GM13977 (cell line): ENCODE results near the gene NUB1.

ENCODE experiments used
- DNase-seq: peaks from one replicate; pipeline ENCODE4 v3.0.0; 2012; ENCODE audit warnings: low spot score
- in situ Hi-C: fragments of 300-500 bp; cut with MboI; formaldehyde crosslinking; loops from one replicate; pipeline ENCODE4 v1.12.0; 2022; ENCODE audit warnings: low sequenced_read_pairs, low pct_unique_long_range_greater_than_20kb, mixed read lengths, inconsistent platforms; ENCODE audit not compliant: unreplicated experiment
- TF ChIP-seq, protein P1 (sequence below): IDR thresholded peaks from 2 replicates; pipeline ENCODE4 v1.5.1; 2012; ENCODE audit warnings: mild to moderate bottlenecking, control low read depth; ENCODE audit not compliant: insufficient read depth; ENCODE audit errors: extremely low read depth, missing control alignments

Gene NUB1

DNA sequence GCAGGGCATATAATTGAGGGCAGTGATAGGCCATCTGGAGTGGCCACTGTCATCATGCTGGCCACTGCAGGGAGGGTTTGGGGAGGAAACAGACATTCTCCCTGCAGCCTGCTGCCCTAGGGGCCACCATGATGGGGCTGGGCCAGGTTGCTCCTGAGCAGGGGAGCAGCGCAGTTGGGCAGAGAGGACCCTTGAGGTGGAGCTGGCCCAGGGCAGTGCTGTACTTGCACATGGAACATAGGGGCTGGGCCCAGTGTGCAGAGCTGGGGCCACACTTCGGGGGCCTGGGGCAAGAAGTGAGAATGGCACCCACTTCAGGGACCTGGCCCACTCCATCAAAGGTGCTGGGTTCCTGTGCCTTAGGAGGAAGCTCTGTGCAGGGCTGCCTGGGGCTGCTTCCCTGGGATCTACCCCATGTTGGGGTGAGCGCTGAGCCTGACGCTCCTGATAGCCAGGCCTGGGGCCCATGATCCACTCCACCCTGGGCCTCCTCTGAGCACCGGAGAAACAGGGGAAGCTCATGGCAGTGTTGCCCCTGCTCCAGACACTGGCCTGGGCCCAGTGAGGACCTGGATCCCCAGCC, 21.3 kb upstream of the NUB1 start:
- in situ Hi-C loops: no loop called here
- no peak for DNase-seq
- TF ChIP-seq, protein P1, sequence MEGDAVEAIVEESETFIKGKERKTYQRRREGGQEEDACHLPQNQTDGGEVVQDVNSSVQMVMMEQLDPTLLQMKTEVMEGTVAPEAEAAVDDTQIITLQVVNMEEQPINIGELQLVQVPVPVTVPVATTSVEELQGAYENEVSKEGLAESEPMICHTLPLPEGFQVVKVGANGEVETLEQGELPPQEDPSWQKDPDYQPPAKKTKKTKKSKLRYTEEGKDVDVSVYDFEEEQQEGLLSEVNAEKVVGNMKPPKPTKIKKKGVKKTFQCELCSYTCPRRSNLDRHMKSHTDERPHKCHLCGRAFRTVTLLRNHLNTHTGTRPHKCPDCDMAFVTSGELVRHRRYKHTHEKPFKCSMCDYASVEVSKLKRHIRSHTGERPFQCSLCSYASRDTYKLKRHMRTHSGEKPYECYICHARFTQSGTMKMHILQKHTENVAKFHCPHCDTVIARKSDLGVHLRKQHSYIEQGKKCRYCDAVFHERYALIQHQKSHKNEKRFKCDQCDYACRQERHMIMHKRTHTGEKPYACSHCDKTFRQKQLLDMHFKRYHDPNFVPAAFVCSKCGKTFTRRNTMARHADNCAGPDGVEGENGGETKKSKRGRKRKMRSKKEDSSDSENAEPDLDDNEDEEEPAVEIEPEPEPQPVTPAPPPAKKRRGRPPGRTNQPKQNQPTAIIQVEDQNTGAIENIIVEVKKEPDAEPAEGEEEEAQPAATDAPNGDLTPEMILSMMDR: no peak

GRCh38 chr7:151321341-151321740, 20.3 kb upstream of the NUB1 start:
- in situ Hi-C loops: no loop called here
- TF ChIP-seq, protein P1: no peak
- DNase-seq: no peak

DNA sequence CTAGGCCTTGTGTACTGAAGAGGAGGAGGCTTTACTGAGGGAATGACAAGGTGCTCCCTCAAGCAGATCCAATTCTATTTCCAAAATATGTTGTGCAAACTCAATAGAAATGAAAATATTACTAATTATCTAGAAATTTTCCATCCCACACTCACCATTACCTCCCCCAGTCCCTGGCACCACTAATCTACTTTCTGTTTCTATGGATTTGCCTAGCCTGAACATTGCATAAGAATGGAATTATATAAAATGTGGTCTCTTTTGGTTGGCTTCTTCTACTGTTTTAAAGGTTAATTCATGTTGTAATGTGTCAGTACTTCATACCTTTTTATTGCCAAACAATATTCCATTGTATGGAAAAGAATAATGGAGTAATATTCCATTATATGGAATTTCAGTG, 18.7 kb upstream of the NUB1 start:
- DNase-seq: no peak
- in situ Hi-C loops: no loop called here
- TF ChIP-seq, protein P1: no peak

- DNase-seq: no peak
- in situ Hi-C loops: no loop called here
- TF ChIP-seq, protein P1: no peak
Measured at GRCh38 chr7:151327022-151327421, 14.6 kb upstream of the NUB1 start.

- in situ Hi-C loops: no loop called here
- TF ChIP-seq, protein P1: no peak
Measured at GRCh38 chr7:151327659-151328058, 14.0 kb upstream of the NUB1 start.

DNA sequence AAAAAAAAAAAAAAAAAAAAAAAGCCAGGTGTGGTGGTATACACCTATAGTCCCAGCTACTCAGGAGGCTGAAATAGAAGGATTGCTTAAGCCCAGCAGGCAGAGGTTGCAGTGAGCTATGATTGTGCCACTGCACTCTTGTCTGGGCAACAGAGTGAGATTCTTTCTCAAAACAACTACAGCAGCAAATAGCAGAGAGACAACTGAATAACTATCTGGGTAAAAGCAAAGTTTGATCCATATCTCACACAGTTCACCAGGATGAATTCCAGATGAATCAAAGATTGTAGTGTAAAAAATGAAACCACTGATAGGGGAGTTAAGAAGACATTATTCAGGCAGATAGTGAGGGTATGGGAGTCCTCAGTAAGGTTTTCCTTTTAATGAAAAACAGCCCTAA, 11.4 kb upstream of the NUB1 start:
- TF ChIP-seq, protein P1: no peak
- DNase-seq: no peak
- in situ Hi-C loops: no loop called here

More at GRCh38 chr7:151327659-151328058, 14.0 kb upstream of the NUB1 start:
- no peak for DNase-seq
